Esophagus muscularis mucosa (tissue), 3 donors: Measurements from ENCODE around the gene SEC31A.

ENCODE experiments used
- CTCF ChIP-seq, 3 experiments: fragments of 200-600 bp in 2 of 3; fragments of 450-650 bp in 1 of 3; sonication (generic) in 2 of 3; IDR thresholded peaks; one replicate each; pipeline ENCODE4 v1.5.1; 2017 to 2019; ENCODE audit warnings: antibody characterized with exemption in 3 of 3, mild to moderate bottlenecking in 2 of 3, moderate library complexity in 1 of 3
- POLR2A ChIP-seq: fragments of 450-650 bp; IDR thresholded peaks from one replicate; pipeline ENCODE4 v1.6.1; 2017; ENCODE audit warnings: antibody characterized with exemption, moderate library complexity, mild to moderate bottlenecking, low read depth

GRCh38 chr4:82786828-82787227 is 104.1 kb downstream of the SEC31A start:
- TF ChIP-seq POLR2A: no peak
- no peak for TF ChIP-seq CTCF (IDR thresholded peaks at IDR 0.05)
